NCI-H524 treated with DMSO at 0.1 percent for 48 hours (cell line): Measurements from ENCODE around the gene CENPT.
"Not testable (repeated sequence)": the region's sequence is repeated elsewhere in the genome, so short reads cannot be mapped to it uniquely, and the experiment has no call there.

Experiments
- DNase-seq: peaks from one replicate; lab custom pipeline; 2025; lab: John Stamatoyannopoulos, UW

Gene CENPT

GRCh38 chr16:67873435-67874370, 26.2 kb upstream of the CENPT start:
- no peak for DNase-seq

- DNase-seq = no peak
These were observed 25.3 kb upstream of the CENPT start, which contains the start of gene EDC4 for GRCh38 chr16:67872631-67873434. TSS of gene EDC4 (plus strand) at chr16:67873052. CDS start at chr16:67873262, 210 bp downstream.

- DNase-seq = no peak
These were observed 24.7 kb upstream of the CENPT start for GRCh38 chr16:67872131-67872630.

GRCh38 chr16:67871256-67871655, 23.8 kb upstream of the CENPT start:
- no peak for DNase-seq

- DNase-seq = no peak
These were observed 22.2 kb upstream of the CENPT start for GRCh38 chr16:67869653-67870052.

- no peak for DNase-seq
These were observed 20.8 kb upstream of the CENPT start for GRCh38 chr16:67868290-67868689.

GRCh38 chr16:67865318-67865717, 17.8 kb upstream of the CENPT start:
- DNase-seq = no peak

GRCh38 chr16:67864594-67864993, 17.1 kb upstream of the CENPT start:
- no peak for DNase-seq

GRCh38 chr16:67864044-67864443, 16.6 kb upstream of the CENPT start:
- DNase-seq = not testable (repeated sequence)

GRCh38 chr16:67862623-67863583, 15.4 kb upstream of the CENPT start:
- DNase-seq = no peak

GRCh38 chr16:67861877-67862276, 14.4 kb upstream of the CENPT start:
- no peak for DNase-seq

GRCh38 chr16:67860589-67861398, 13.3 kb upstream of the CENPT start:
- no peak for DNase-seq

GRCh38 chr16:67858500-67858899, 11.0 kb upstream of the CENPT start:
- DNase-seq = no peak

GRCh38 chr16:67857547-67858233, 10.2 kb upstream of the CENPT start:
- DNase-seq = no peak

GRCh38 chr16:67856927-67857546, 9.5 kb upstream of the CENPT start:
- no peak for DNase-seq

GRCh38 chr16:67855789-67856188, 8.3 kb upstream of the CENPT start:
- no peak for DNase-seq

- DNase-seq = no peak
These were observed 6.2 kb upstream of the CENPT start for GRCh38 chr16:67853670-67854069.

GRCh38 chr16:67848118-67848517, 625 bp upstream of the CENPT start:
- no peak for DNase-seq

GRCh38 chr16:67846320-67847063, 1.0 kb downstream of the CENPT start, which contains the start of gene NUTF2:
TSS of gene NUTF2 (plus strand) at chr16:67846933. CDS start at chr16:67865131, 18,198 bp downstream.
- DNase-seq = peak; percentile 93
